Measurements from ENCODE around the gene ZNF628. TPM values are rescaled to one million over a fixed set of nuclear protein-coding genes. Genes with fewer than 3 reads are reported as not detected.

ZNF628 gene
- total and polyA plus RNA-seq, 2 of the 8 experiments (the other 6 are each of a cell fraction or from before 2014, with no cell fraction given): 1.7 to 10.8 TPM

GRCh38 chr19:55526216-55527196 lies 50.1 kb downstream of the ZNF628 start:
- no peak for TF ChIP-seq RBBP5 (IDR thresholded peaks at IDR 0.05; ENCODE audit: borderline replicate concordance, low read depth, low read length)
- TF ChIP-seq GABPA (IDR thresholded peaks at IDR 0.05; ENCODE audit: borderline replicate concordance, insufficient read depth, low read length): 0 out of 2 replicates have a peak, but pooled peaks have one; percentile 19
- TF ChIP-seq SIRT6 (IDR thresholded peaks at IDR 0.05; ENCODE audit: low read length): no peak
- H3K23ac ChIP-seq (ENCODE audit: insufficient read length): no peak overlapping the region
- H3K79me1 ChIP-seq (ENCODE audit: low read depth, low read length): no peaks in the 10 kb centered on the region
- FAIRE-seq: peak; percentile 7
- WGBS, 2 experiments (ENCODE audit: extremely low coverage in 1 of 2, insufficient coverage in 1 of 2, insufficient read length in 1 of 2, insufficient replicate concordance in 2 of 2, low coverage in 1 of 2, low lambda C conversion rate in 2 of 2, missing lambda C conversion rate in 1 of 2): 84% methylated on average over 35 of the region's 35 CpGs; no CpG with 5 or more reads in 1 of the 2 experiments
- H3K36me3 ChIP-seq (ENCODE audit: control insufficient read depth in 2 of 4, insufficient read depth in 4 of 4, low read length in 3 of 4): no peaks in the 10 kb centered on the region; a peak in 1 of 8 replicates
- H3K56ac ChIP-seq (replicated peaks; ENCODE audit: insufficient read length, low read depth, low read length): no peak overlapping the region
- peak overlapping the region; percentile 28 for H4K5ac ChIP-seq (ENCODE audit: insufficient read length, low read depth, low read length)
- peak overlapping the region; percentile 86; the same call in 1 of the 2 replicates for H2BK12ac ChIP-seq (ENCODE audit: low read depth, low read length)
- H3K23me2 ChIP-seq (ENCODE audit: low read depth, low read length): no peaks in the 10 kb centered on the region
- no peak overlapping the region for H2BK20ac ChIP-seq (ENCODE audit: low read length)
- H3K18ac ChIP-seq (ENCODE audit: extremely low read depth, low read length): no peak overlapping the region
- H2BK5ac ChIP-seq (ENCODE audit: low read depth, low read length): peak overlapping the region; percentile 55; the same call in 1 of the 2 replicates
- H2BK120ac ChIP-seq (replicated peaks; ENCODE audit: low read depth, low read length): no peak overlapping the region
- H4K8ac ChIP-seq (ENCODE audit: extremely low read depth, insufficient read depth, low read length): peak overlapping the region; percentile 28
- no peaks in the 10 kb centered on the region for H3K79me2 ChIP-seq (ENCODE audit: control insufficient read depth in 1 of 2, insufficient read depth in 2 of 2, low read length in 2 of 2)
- ChIA-PET CTCF (ENCODE audit: partially characterized antibody) (interaction anchor here (1.1 kb wide), 1 partner anchor 22 kb away, joined by 4 read pairs; no protein-coding TSS in a partner anchor), POLR2A (ENCODE audit: partially characterized antibody) (interaction anchor here (0.6 to 1.5 kb wide), 7 partner anchors 9 to 89 kb away, joined by 3 to 6 read pairs (median 3); no protein-coding TSS in a partner anchor)
- peak overlapping the region; percentile 87 for H3K4ac ChIP-seq (replicated peaks; ENCODE audit: insufficient read length, low read depth, low read length)
- H3K4me2 ChIP-seq (ENCODE audit: insufficient read depth in 1 of 2, low read depth in 2 of 2, low read length in 2 of 2): peak overlapping the region in 1 of 2 experiments; percentile 11; a peak in 1 of 4 replicates
- H3K14ac ChIP-seq (ENCODE audit: insufficient read length): no peak overlapping the region
- no peak overlapping the region for H3K9ac ChIP-seq (replicated peaks in 1 of 4; ENCODE audit: extremely low read depth in 1 of 4, low read depth in 3 of 4, low read length in 3 of 4)
- peaks cover 0 to 9% (median 2%) of the 10 kb centered on the region in 4 experiments; a peak in 3 of 7 replicates for H3K4me1 ChIP-seq (replicated peaks in 1 of 4; ENCODE audit: control insufficient read depth in 3 of 4, insufficient read depth in 4 of 4, low read length in 3 of 4)
- H2AFZ ChIP-seq (ENCODE audit: low read length): no peak overlapping the region
- DNase-seq (ENCODE audit: low read depth in 1 of 2, low spot score in 2 of 2): no peak
- peak overlapping the region; percentile 31; the same call in 1 of the 2 replicates for H3K27ac ChIP-seq (ENCODE audit: low read depth, low read length)
- peaks cover 0 to 9% of the 10 kb centered on the region in 2 experiments for H4K20me1 ChIP-seq (replicated peaks in 1 of 2; ENCODE audit: control insufficient read depth in 1 of 2, insufficient read depth in 2 of 2, low read length in 2 of 2)
- peak overlapping the region; percentile 93; the same call in 1 of the 2 replicates for H2BK15ac ChIP-seq (ENCODE audit: low read length)
- H2AK5ac ChIP-seq (ENCODE audit: low read depth, low read length): peak overlapping the region; percentile 95
- H4K91ac ChIP-seq (replicated peaks; ENCODE audit: insufficient read length, low read length): peak overlapping the region; percentile 95
- H3K27me3 ChIP-seq (replicated peaks in 1 of 4; ENCODE audit: control insufficient read depth in 3 of 4, extremely low read depth in 1 of 4, insufficient read depth in 3 of 4, low read length in 3 of 4): no peaks in the 10 kb centered on the region
- H3K4me3 ChIP-seq (ENCODE audit: extremely low read depth in 1 of 4, insufficient read depth in 2 of 4, low read depth in 3 of 4, low read length in 4 of 4): no peak overlapping the region
- peaks cover 0 to 7% of the 10 kb centered on the region in 2 experiments; a peak in 2 of 4 replicates for H3K9me3 ChIP-seq (ENCODE audit: insufficient read depth in 2 of 2, low read depth in 1 of 2, low read length in 1 of 2)
